Epithelial cell of prostate (primary cell): ENCODE measurements around the gene KIF6.

Experiments used
- DNase-seq: peaks from one replicate; pipeline ENCODE4 v3.0.0-alpha.2; 2011; ENCODE audit warnings: low read depth, low spot score
- H3K27ac ChIP-seq: fragments of 450-650 bp; 2 replicates; pipeline ENCODE4 v1.5.1; 2017; ENCODE audit warnings: mild to moderate bottlenecking

The KIF6 gene

GRCh38 chr6:39608652-39609345 is 116.4 kb downstream of the KIF6 start:
- DNase-seq, result no peak

GRCh38 chr6:39602601-39603519 is 122.3 kb downstream of the KIF6 start:
- H3K27ac ChIP-seq, result no peak overlapping the region
- DNase-seq, result no peak

More at GRCh38 chr6:39608652-39609345, 116.4 kb downstream of the KIF6 start:
- no peak overlapping the region for H3K27ac ChIP-seq

- no peak overlapping the region for H3K27ac ChIP-seq
- no peak for DNase-seq
These were observed 125.2 kb downstream of the KIF6 start for GRCh38 chr6:39599973-39600372.

- no peak overlapping the region for H3K27ac ChIP-seq
- DNase-seq, result no peak
These were observed 125.9 kb downstream of the KIF6 start for GRCh38 chr6:39599341-39599740.

- no peak for DNase-seq
- H3K27ac ChIP-seq, result no peak overlapping the region
These were observed 130.9 kb downstream of the KIF6 start for GRCh38 chr6:39594285-39594684.

DNA sequence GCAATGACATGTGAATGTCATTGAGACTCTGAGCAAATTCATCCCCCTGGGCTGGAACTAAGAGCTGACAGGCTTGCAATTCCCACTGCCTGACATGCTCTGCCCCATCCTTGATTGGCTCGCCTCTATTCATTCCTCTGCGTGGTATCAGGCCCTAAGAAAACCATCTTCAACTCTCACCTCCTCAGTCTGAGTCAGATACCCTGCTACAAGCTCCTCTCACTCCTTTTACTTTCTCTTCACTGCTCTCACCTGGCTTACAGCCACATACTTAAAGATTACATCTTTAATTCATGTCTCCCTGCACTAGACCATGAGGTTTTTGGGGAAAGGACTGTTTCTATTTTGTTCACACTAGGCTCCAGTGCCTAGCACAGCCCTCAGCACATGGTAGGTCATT is 131.6 kb downstream of the KIF6 start:
- no peak for DNase-seq
- H3K27ac ChIP-seq, result no peak overlapping the region

DNA sequence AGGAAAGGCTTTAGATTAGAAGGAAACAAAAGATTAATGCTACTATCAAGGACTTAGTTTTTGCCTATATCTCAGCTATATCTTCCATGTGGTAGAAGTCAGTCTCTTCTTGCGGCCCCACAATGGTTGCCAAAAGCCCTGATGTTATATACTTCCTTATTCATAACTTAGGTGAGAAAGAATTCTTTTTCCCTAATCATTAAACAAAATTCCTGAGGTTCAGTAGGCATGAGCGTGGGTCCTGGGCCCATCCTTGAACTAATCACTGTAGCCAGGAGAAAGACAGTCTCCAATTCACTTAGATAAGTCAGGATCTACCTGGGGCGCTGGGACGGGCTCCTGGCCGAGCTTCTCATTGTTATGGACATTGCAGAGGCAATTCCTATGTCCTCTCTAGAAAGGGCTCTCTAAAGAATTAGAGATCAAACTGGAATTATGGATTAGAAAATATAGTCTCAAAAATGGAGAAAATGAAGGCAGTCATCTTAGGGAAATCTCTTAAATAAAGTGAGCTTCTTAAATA is 134.3 kb downstream of the KIF6 start:
- no peak overlapping the region for H3K27ac ChIP-seq
- no peak for DNase-seq

DNA sequence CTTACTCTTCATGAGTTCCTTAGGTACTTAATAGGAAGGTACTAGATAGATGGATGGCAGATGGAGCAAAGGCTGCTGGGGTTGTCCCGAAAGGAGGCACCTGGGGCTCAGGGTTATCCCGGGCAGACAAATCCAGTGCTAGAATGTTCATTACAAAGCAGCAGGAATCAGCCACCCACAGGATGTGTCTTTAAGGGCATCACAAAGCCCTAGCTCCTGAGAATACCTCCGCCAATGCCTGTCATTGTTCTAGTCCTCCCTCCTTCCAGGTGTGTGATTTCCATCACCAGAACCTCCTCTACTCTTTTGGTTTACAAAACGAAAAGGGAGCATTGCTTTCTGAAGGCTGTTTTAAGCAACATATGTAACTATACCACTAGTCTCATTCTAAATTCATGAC is 138.1 kb downstream of the KIF6 start:
- DNase-seq, result no peak
- H3K27ac ChIP-seq, result no peak overlapping the region

GRCh38 chr6:39585641-39586040 is 139.6 kb downstream of the KIF6 start:
- no peak for DNase-seq
- H3K27ac ChIP-seq, result no peak overlapping the region

DNA sequence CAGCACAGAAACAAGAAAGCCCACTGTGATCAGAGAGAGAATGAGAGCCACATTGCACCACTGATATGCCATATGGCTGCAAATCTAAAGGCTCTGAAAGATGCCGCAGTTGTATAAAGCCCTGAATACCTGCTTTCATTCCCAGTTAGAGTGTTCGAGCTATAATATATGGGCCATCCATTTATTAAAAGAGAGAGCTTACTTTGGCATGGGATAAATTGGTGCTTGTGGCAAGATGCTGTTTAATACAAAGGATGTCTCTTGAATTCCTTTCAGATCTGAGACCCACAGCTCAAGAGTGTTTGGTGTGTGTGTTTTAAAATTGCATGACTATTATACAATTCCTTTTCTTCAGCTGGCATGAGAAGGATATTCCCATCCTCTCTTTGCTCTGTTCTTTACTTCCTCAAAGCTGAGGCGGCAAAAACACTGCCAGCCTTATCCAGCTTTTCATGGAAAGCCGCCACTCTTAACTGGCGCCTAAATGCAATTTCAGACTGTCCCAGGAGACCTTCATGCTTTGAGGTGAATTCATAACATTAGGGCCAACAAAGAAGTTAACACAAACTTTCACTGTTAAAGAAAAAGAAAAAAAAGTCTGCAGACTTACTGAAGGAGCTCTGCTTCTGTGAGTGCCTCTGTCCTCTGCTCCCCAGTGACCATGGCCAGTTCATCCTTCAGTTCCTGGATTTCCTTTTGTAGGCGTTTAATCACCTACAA is 147.6 kb downstream of the KIF6 start:
- no peak overlapping the region for H3K27ac ChIP-seq
- no peak for DNase-seq

GRCh38 chr6:39576556-39577303 is 148.5 kb downstream of the KIF6 start:
- no peak overlapping the region for H3K27ac ChIP-seq
- no peak for DNase-seq

DNA sequence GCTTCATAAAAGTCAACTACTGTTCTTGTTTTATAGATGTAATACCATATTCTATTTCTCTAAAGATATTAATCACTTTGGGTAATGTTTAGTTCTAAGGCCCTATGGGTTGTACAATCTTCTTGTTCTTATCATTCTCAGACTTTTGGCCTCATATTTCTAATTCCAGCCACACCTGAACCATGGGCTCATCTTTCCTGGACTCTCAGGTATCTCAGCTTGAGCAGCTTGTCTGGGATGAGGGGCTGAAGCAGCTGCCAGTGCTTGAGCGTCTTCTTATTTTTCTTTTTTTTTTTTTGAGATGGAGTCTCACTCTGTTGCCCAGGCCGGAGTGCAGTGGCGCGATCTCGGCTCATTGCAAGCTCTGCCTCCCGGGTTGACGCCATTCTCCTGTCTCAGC is 150.2 kb downstream of the KIF6 start:
- no peak for DNase-seq
- H3K27ac ChIP-seq, result no peak overlapping the region

DNA sequence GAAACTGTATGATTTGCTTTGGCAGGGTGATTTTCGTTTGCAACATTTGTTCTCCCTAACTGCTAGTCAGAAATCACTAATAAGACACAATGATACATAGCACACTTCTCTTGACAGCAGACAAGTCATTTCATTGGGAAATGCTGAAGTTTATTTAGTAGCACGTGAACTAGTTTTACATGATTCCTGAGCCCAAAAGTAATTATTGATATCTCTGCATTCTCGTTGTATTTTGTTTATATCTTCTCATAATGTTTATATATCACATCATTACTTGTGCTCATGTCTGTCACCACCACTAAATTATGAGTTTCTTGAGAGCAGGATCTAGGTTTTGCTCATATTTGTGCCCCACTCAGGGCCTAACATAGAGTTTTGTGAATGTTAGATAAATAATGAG is 151.7 kb downstream of the KIF6 start:
- no peak for DNase-seq
- H3K27ac ChIP-seq, result no peak overlapping the region

- no peak for DNase-seq
- no peak overlapping the region for H3K27ac ChIP-seq
These were observed 152.4 kb downstream of the KIF6 start for GRCh38 chr6:39572661-39573340.

DNA sequence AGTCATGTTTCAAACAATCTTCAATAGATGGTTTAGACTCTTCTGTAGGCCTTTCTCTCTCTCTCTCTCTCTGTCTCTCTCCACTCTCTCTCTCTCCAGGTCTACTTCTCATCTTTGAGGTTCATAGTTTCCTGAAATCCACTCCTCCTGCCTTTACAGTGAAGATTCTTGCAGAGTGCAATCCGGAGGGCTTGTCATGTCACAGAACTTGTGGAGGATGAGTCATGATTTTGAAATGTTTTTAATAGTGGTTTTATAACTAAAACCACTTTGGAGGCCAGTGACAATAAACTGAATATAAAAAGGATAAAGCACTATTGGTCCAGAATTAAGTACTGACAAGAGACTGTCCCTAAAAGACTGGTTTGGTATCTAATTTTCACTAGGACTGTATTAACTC is 156.3 kb downstream of the KIF6 start:
- no peak overlapping the region for H3K27ac ChIP-seq
- no peak for DNase-seq

- H3K27ac ChIP-seq, result no peak overlapping the region
- no peak for DNase-seq
These were observed 158.1 kb downstream of the KIF6 start for GRCh38 chr6:39567091-39567490.

DNA sequence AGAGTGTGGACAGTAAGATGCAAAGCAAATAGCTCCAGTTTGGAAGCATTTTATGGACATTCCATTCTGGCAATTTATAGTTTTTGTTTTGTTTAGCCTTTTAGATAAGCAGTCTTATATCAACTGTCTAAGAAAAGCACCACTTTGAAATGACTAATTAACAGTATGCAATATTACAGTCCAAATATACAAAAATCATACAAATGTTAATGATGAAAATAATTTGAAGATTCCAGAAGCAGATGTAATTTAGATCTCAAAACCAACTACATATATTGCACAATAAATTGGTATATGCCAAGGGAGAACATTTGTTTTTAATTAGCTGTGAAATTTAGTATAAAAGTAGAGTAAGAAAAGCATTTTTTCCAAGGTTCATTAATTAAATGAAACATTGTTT is 158.8 kb downstream of the KIF6 start:
- H3K27ac ChIP-seq, result no peak overlapping the region
- DNase-seq, result no peak

GRCh38 chr6:39565956-39566355 is 159.3 kb downstream of the KIF6 start:
- DNase-seq, result no peak
- no peak overlapping the region for H3K27ac ChIP-seq

- no peak for DNase-seq
- no peak overlapping the region for H3K27ac ChIP-seq
These were observed 161.5 kb downstream of the KIF6 start for GRCh38 chr6:39563566-39564311.
